Thymus (tissue), 11 donors: Measurements from ENCODE around the gene PLA2G5. TPM values are rescaled to one million over a fixed set of nuclear protein-coding genes. Genes with fewer than 3 reads are reported as not detected.
"Not testable (repeated sequence)": the region's sequence is repeated elsewhere in the genome, so short reads cannot be mapped to it uniquely, and the experiment has no call there.

ENCODE experiments used
- DNase-seq, 9 donors: peaks; one replicate each; pipeline ENCODE4 v3.0.0-alpha.2; 2013; ENCODE audit warnings: low spot score in 9 of 9, low read depth in 6 of 9, missing footprints in 1 of 9
- H3K27ac ChIP-seq, 2 donors: one replicate each; pipeline ENCODE4 v1.5.1; 2013; ENCODE audit warnings: control low read depth in 1 of 2, low read depth in 1 of 2, low read length in 1 of 2, mild to moderate bottlenecking in 1 of 2, moderate library complexity in 1 of 2
- H3K27me3 ChIP-seq, 2 donors: one replicate each; pipeline ENCODE4 v1.5.1; 2013; ENCODE audit warnings: low read length in 1 of 2; ENCODE audit not compliant: control insufficient read depth in 2 of 2, insufficient read depth in 1 of 2
- H3K36me3 ChIP-seq, 2 donors: one replicate each; pipeline ENCODE4 v1.5.1; 2013; ENCODE audit warnings: low read length in 1 of 2, mild to moderate bottlenecking in 1 of 2, moderate library complexity in 1 of 2; ENCODE audit not compliant: control insufficient read depth in 2 of 2, insufficient read depth in 2 of 2
- H3K4me1 ChIP-seq, 2 donors: one replicate each; pipeline ENCODE4 v1.5.1; 2013; ENCODE audit warnings: low read length in 2 of 2; ENCODE audit not compliant: control insufficient read depth in 2 of 2, insufficient read depth in 2 of 2
- H3K4me3 ChIP-seq, 2 donors: one replicate each; pipeline ENCODE4 v1.5.1; 2013; ENCODE audit warnings: low read length in 2 of 2, control low read depth in 1 of 2, mild to moderate bottlenecking in 1 of 2
- H3K9me3 ChIP-seq, 2 donors: one replicate each; pipeline ENCODE4 v1.5.1; 2013; ENCODE audit warnings: low read length in 1 of 2, mild to moderate bottlenecking in 1 of 2; ENCODE audit not compliant: control insufficient read depth in 2 of 2, insufficient read depth in 1 of 2
- WGBS: extraction: QIAGEN DNeasy Blood & Tissue Kit; methylation state at CpG from one replicate; pipeline ENCODE4 v1.1.7; 2013; 5-methylcytosine and 5-hydroxymethylcytosine counted together
- polyA plus RNA-seq: library from polyadenylated mRNA; stranded (reverse); fragments of 200-250 nt; gene quantifications from one replicate; pipeline ENCODE4 v1.2.3, GENCODE V29; 2013
- total RNA-seq: library from RNA; stranded (reverse); fragments of 120-200 nt; gene quantifications from one replicate; pipeline ENCODE4 v1.2.4, GENCODE V29; 2013
- donor health status: healthy.

The PLA2G5 gene
- total and polyA plus RNA-seq, 2 donors = 0.09 to 1.6 TPM

DNA sequence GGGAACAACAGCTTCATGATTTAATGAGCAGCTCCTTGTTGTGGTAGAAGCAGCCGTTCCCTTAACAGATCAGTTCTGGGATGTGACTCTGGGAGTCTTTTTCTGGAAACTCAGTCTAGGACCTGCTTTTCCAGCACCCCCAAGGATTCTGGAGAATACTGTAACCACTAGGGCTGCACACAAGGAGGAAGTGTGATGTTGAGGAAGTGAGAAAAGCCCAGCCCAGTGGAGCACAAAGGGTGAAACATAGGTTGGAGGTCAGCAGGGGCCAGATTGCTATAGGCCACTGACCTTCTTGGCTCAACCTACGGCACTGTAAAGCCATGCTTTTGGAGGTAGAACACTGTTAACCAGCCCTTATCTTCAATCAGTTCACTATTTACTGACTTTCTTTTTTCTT lies 10.1 kb upstream of the PLA2G5 start:
- Histone ChIP-seq H3K9me3 (no peaks in the 10 kb centered on the region), H3K4me1 (no peaks in the 10 kb centered on the region), H3K27me3 (no peaks in the 10 kb centered on the region), H3K4me3 (no peak overlapping the region), H3K27ac (no peak overlapping the region), H3K36me3 (no peaks in the 10 kb centered on the region)
- WGBS = 92% methylated on average over 2 of the region's 2 CpGs
- DNase-seq = no peak

DNA sequence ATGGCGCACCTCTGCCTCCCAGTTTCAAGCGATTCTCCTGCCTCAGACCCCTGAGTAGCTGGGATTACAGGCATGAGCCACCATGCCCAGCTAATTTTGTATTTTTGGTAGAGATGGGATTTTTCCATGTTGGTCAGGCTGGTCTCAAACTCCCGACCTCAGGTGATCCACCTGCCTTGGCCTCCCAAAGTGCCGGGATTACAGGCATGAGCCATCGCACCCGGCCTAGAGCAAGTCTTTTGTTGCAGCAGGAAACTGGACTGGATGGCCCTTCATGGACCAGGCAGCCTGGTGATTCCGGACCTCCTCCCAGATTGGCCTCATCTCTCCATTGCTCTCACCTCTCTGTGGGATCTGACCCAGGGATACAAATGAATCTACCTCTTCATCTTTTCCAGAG lies 9.2 kb upstream of the PLA2G5 start:
- H3K4me3 ChIP-seq, H3K36me3 ChIP-seq, H3K4me1 ChIP-seq, H3K27me3 ChIP-seq, H3K27ac ChIP-seq, H3K9me3 ChIP-seq, DNase-seq: not testable (repeated sequence)
- 97% methylated on average over 7 of the region's 7 CpGs for WGBS

DNA sequence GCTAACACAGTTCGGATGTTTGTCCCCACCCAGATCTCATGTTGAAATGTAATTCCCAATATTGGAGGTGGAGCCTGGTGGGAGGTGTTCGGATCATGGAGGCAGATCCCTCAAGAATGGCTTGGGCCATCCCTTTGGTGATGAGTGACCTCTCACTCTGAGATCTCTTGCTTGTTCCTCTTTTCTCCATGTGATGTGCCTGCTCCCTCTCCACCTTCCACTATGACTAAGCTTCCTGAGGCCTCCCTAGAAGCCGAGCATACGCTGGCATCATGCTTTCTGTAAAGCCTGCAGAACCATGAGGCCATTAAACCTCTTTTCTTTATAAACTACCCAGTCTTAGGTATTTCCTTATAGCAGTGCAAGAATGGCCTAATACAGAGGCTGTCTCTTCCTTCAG lies 8.1 kb upstream of the PLA2G5 start:
- Histone ChIP-seq H3K27me3 (no peaks in the 10 kb centered on the region), H3K27ac (no peak overlapping the region), H3K36me3 (no peaks in the 10 kb centered on the region), H3K4me3 (no peak overlapping the region), H3K9me3 (no peaks in the 10 kb centered on the region), H3K4me1 (no peaks in the 10 kb centered on the region)
- no peak for DNase-seq
- 89% methylated on average over 4 of the region's 4 CpGs for WGBS

DNA sequence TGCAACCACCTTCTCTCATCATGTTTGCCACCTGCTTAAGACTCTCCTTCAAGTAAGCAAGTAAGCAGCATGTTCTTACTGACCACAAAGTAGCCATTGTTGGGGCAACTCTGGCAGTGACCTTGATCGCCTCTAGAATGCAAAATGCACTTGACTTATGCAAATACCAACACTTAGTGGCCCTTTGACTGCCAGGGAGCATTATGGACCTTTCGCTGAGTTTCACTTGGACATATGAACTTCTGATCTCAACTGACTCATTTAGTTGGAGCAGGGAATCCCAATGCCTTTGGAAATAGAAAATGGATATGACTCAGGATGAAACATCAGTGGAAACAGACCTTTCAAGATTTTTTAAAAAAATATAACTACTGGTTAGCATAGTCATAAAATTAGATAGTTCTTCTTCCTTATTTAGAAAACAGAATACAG lies 6.1 kb upstream of the PLA2G5 start:
- H3K27ac ChIP-seq = no peak overlapping the region
- no peaks in the 10 kb centered on the region for H3K9me3 ChIP-seq
- no peaks in the 10 kb centered on the region for H3K4me1 ChIP-seq
- no peaks in the 10 kb centered on the region for H3K36me3 ChIP-seq
- DNase-seq = no peak
- H3K4me3 ChIP-seq = no peak overlapping the region
- no peaks in the 10 kb centered on the region for H3K27me3 ChIP-seq
- WGBS = 95% methylated on average over 2 of the region's 2 CpGs

DNA sequence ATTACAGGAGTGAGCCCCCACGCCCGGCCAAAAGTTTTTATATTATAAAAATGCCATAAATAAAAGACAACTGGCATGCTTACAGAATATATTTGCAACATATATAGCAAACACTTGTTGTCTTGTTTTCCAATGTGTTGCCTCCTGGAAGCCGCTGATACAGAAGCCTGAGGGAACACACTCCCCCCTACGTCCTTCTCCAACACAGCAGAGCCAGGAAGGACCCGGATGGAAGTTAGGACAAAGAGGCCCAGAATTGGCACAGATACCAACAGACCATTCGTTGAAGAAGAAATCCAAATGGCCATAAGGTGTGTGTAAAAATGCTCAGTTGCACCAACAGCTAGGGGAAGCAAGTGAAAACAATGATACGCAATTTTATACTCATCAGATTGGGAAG lies 1.3 kb upstream of the PLA2G5 start:
- 94% methylated on average over 7 of the region's 7 CpGs for WGBS
- no peak overlapping the region for H3K4me3 ChIP-seq
- no peaks in the 10 kb centered on the region for H3K36me3 ChIP-seq

DNA sequence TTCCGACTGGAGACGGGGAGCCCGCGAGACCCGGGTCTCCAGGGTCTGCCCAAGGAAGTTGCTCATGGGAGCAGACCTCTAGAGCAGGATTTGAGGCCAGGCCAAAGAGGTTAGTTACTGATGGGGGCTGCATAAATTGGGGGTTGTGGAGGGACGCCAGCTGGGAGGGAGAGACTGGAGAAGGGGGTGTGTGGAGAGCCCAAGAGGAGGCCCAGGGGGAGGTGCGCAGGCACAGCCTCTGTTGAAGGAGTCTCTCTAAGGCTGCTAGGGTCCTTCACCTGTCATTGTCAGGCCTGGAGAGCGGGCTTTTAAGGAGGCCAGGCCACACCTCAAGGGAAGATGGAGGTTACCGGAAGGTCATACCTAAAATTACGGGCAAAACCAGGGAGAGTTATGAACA lies 363 bp downstream of the PLA2G5 start:
- Histone ChIP-seq H3K4me1 (no peaks in the 10 kb centered on the region), H3K9me3 (no peaks in the 10 kb centered on the region), H3K27ac (no peak overlapping the region), H3K27me3 (no peaks in the 10 kb centered on the region), H3K4me3 (no peak overlapping the region), H3K36me3 (no peaks in the 10 kb centered on the region)
- WGBS = 96% methylated on average over 10 of the region's 10 CpGs
- DNase-seq = no peak

More for the DNA sequence above, 1.3 kb upstream of the PLA2G5 start:
- DNase-seq = no peak
- Histone ChIP-seq H3K9me3 (no peaks in the 10 kb centered on the region), H3K4me1 (no peaks in the 10 kb centered on the region), H3K27ac (no peak overlapping the region), H3K27me3 (no peaks in the 10 kb centered on the region)

DNA sequence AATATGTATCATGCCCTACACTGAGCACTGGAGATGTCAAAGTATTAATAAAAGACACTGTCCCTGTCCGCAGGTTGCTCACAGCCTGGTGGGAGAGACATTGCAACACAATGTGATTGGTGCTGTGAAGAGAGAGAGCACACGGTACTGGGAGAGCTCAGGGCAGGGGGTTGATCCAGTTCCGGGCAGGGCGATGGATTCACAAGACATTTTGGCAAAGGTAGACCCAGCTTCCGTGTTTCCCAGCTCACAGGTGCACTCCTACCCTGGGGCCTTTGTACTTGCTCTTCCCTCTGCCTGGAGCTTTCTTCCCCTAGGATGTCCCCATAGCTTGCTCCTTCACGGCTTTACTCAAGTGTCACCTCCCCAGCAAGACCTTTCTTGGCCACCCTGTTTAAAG lies 1.4 kb downstream of the PLA2G5 start:
- no peak overlapping the region for H3K4me3 ChIP-seq
- H3K4me1 ChIP-seq = no peaks in the 10 kb centered on the region
- 95% methylated on average over 6 of the region's 6 CpGs for WGBS
- no peak for DNase-seq
- no peaks in the 10 kb centered on the region for H3K27me3 ChIP-seq
- no peaks in the 10 kb centered on the region for H3K9me3 ChIP-seq
- H3K27ac ChIP-seq = no peak overlapping the region
- H3K36me3 ChIP-seq = no peaks in the 10 kb centered on the region

DNA sequence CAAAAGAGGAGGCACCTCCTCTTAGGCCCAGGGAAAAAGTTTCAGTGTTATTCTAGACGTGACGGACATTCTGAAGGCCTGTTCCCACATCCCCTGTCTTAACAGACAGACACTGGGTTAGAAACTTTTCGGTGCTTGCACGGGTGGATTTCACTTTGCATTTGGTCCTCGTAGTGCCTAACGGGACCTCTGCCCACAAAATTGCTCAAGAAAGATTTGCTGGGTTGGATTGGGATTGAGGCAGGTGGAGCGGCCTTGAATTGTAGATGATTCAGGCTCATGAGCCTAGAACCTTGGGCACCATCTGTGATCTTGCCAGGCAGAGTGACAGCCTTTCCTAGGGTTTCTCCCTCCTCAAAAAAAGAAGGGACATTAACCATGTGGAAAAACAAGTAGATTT lies 2.8 kb downstream of the PLA2G5 start:
- Histone ChIP-seq H3K4me1 (no peaks in the 10 kb centered on the region), H3K4me3 (no peak overlapping the region), H3K27ac (no peak overlapping the region), H3K36me3 (no peaks in the 10 kb centered on the region), H3K9me3 (no peaks in the 10 kb centered on the region), H3K27me3 (no peaks in the 10 kb centered on the region)
- 97% methylated on average over 7 of the region's 7 CpGs for WGBS
- no peak for DNase-seq

DNA sequence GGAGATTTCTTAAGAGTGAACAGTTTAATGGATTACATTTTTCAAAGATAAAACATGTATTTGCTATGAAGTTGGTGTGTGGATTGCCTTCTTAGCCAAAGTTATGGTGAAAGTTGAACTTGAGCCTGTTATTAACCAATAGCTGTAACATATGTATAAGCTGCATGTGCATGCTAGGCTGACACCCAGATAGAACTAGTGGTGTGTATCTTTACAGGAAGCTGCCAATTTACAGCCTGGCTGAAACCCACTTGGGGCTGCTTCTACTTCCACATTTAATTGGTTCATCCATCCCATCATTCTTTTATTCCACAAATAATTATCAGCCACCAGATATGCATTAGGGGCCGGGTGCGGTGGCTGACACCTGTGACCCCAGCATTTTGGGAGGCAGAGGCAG lies 3.3 kb downstream of the PLA2G5 start:
- Histone ChIP-seq H3K9me3 (no peaks in the 10 kb centered on the region), H3K27ac (no peak overlapping the region), H3K4me3 (no peak overlapping the region), H3K36me3 (no peaks in the 10 kb centered on the region), H3K27me3 (no peaks in the 10 kb centered on the region), H3K4me1 (peaks cover 0 to 5% of the 10 kb centered on the region in 2 donors)
- WGBS = 97% methylated on average over 2 of the region's 2 CpGs
- no peak for DNase-seq
